Measurements from ENCODE around the gene NELL1.

Gene NELL1

DNA sequence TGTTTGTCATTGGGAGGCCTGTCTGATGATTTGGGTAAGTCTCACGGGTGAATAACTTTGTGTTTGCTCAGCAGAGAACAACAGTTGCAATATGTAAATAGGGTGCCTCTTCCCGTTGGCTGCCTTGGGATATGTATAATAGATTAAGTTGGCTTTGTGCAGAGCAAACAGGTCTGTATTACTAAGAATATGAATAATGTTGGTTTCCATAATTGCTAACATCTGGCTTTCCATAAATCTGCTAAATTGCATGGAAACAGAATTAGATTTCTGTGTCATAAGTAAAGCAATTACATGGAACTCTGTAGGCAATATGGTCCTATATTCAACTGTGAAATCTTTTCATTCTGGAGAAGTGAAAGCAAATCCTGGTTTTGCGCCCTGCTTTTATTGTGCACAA lies 887.5 kb downstream of the NELL1 start:
- H3K9me3 ChIP-seq (ENCODE audit: control insufficient read depth, insufficient read depth, low read length): no peaks in the 10 kb centered on the region
- H3K9me2 ChIP-seq (replicated peaks; ENCODE audit: control insufficient read depth, low read length): no peaks in the 10 kb centered on the region
- no peaks in the 10 kb centered on the region for H4K20me1 ChIP-seq (ENCODE audit: control insufficient read depth, insufficient read depth, low read depth, low read length)
- H3K4me2 ChIP-seq (ENCODE audit: low read length): no peak overlapping the region
- no peaks in the 10 kb centered on the region for H3F3A ChIP-seq (ENCODE audit: control insufficient read depth, insufficient read depth)
- H3K36me3 ChIP-seq (ENCODE audit: control insufficient read depth, low read length): no peaks in the 10 kb centered on the region
- no peaks in the 10 kb centered on the region for H3K4me1 ChIP-seq (ENCODE audit: control insufficient read depth, low read length)
- TF ChIP-seq CTCF (IDR thresholded peaks at IDR 0.05; ENCODE audit: low read depth, low read length, poor library complexity, severe bottlenecking) (no peak), EZH2phosphoT487 (IDR thresholded peaks at IDR 0.05; ENCODE audit: borderline replicate concordance, low read length) (no peak)
- H3K4me3 ChIP-seq (ENCODE audit: low read length): no peak overlapping the region
- no peaks in the 10 kb centered on the region for H3K79me2 ChIP-seq (ENCODE audit: control insufficient read depth, low read length)
- no peak overlapping the region for H3K27ac ChIP-seq (ENCODE audit: low read depth, low read length)
- H3K27me3 ChIP-seq (ENCODE audit: control insufficient read depth, low read length): no peaks in the 10 kb centered on the region

DNA sequence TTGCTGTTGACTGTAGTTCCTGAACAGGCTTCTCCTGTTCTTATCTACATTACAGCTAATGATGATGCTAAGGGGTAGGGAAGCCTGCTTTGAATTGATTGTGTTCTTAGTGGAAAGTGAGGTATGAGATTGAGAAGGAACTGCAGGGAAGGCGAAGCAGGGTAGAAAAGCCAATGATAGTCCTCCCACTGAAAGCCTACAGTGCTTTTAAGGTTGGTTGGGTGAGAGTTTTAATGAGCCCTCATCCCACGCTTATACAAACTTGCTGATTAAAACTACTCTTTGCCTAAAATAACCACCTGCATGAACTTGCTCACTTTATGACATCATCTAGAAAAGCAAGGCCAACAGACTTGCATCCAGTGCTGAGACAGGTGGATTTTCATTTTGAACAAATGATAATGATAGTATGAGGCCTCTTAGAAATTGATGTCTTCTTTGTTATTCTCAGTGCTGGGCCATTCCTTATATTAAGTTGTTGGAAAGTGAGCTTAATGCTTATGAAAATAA lies 891.1 kb downstream of the NELL1 start:
- no peaks in the 10 kb centered on the region for H3K27me3 ChIP-seq (ENCODE audit: control insufficient read depth, low read length)
- H3K27ac ChIP-seq (ENCODE audit: low read depth, low read length): no peak overlapping the region
- H3K4me2 ChIP-seq (ENCODE audit: low read length): no peak overlapping the region
- H3K9me2 ChIP-seq (replicated peaks; ENCODE audit: control insufficient read depth, low read length): no peaks in the 10 kb centered on the region; the same call in 1 of the 2 replicates
- H3F3A ChIP-seq (ENCODE audit: control insufficient read depth, insufficient read depth): no peaks in the 10 kb centered on the region
- H3K36me3 ChIP-seq (ENCODE audit: control insufficient read depth, low read length): no peaks in the 10 kb centered on the region
- no peak overlapping the region for H3K4me3 ChIP-seq (ENCODE audit: low read length)
- TF ChIP-seq CTCF (IDR thresholded peaks at IDR 0.05; ENCODE audit: low read depth, low read length, poor library complexity, severe bottlenecking) (no peak), EZH2phosphoT487 (IDR thresholded peaks at IDR 0.05; ENCODE audit: borderline replicate concordance, low read length) (no peak)
- H4K20me1 ChIP-seq (ENCODE audit: control insufficient read depth, insufficient read depth, low read depth, low read length): no peaks in the 10 kb centered on the region
- H3K79me2 ChIP-seq (ENCODE audit: control insufficient read depth, low read length): no peaks in the 10 kb centered on the region
- no peaks in the 10 kb centered on the region for H3K9me3 ChIP-seq (ENCODE audit: control insufficient read depth, insufficient read depth, low read length)
- no peaks in the 10 kb centered on the region for H3K4me1 ChIP-seq (ENCODE audit: control insufficient read depth, low read length)

- H3K36me3 ChIP-seq (ENCODE audit: control insufficient read depth, low read length): no peaks in the 10 kb centered on the region
- H3K27me3 ChIP-seq (ENCODE audit: control insufficient read depth, low read length): no peaks in the 10 kb centered on the region
- no peak overlapping the region for H3K4me3 ChIP-seq (ENCODE audit: low read length)
- H3K27ac ChIP-seq (ENCODE audit: low read depth, low read length): no peak overlapping the region
- H3K4me2 ChIP-seq (ENCODE audit: low read length): no peak overlapping the region
- no peaks in the 10 kb centered on the region for H4K20me1 ChIP-seq (ENCODE audit: control insufficient read depth, insufficient read depth, low read depth, low read length)
- H3F3A ChIP-seq (ENCODE audit: control insufficient read depth, insufficient read depth): no peaks in the 10 kb centered on the region
- no peaks in the 10 kb centered on the region; the same call in 1 of the 2 replicates for H3K9me2 ChIP-seq (replicated peaks; ENCODE audit: control insufficient read depth, low read length)
- H3K4me1 ChIP-seq (ENCODE audit: control insufficient read depth, low read length): no peaks in the 10 kb centered on the region
- TF ChIP-seq CTCF (IDR thresholded peaks at IDR 0.05; ENCODE audit: low read depth, low read length, poor library complexity, severe bottlenecking) (no peak), EZH2phosphoT487 (IDR thresholded peaks at IDR 0.05; ENCODE audit: borderline replicate concordance, low read length) (no peak)
- no peaks in the 10 kb centered on the region for H3K9me3 ChIP-seq (ENCODE audit: control insufficient read depth, insufficient read depth, low read length)
- no peaks in the 10 kb centered on the region for H3K79me2 ChIP-seq (ENCODE audit: control insufficient read depth, low read length)
Measured at GRCh38 chr11:21561581-21561980, 892.2 kb downstream of the NELL1 start.
